GM12801 (cell line): ENCODE data around the gene SOBP.

Experiments used
- TF ChIP-seq, protein P1 (sequence below): IDR thresholded peaks from one replicate; pipeline ENCODE4 v1.5.1; 2011; ENCODE audit warnings: control low read depth; ENCODE audit not compliant: insufficient read length; ENCODE audit errors: extremely low read depth

Gene SOBP

DNA sequence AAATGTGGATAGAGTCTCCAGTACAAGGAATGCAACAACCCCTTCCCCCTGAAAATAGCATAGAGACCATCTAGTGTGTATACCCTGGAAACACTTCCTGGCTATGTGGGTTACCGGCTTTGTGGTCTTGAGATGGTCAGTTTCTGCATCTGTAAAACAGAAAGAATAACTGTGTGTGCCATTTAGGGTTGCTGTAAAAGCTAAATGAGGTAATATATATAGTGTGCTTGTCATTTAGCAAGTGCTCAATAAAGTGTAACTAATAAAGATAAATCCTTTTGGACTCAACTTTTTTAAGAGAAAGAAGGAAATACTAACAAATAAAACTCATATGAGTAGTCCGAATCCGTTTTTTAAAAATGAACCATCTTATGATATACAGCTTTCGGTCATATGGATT, 109.1 kb downstream of the SOBP start:
- TF ChIP-seq, protein P1, sequence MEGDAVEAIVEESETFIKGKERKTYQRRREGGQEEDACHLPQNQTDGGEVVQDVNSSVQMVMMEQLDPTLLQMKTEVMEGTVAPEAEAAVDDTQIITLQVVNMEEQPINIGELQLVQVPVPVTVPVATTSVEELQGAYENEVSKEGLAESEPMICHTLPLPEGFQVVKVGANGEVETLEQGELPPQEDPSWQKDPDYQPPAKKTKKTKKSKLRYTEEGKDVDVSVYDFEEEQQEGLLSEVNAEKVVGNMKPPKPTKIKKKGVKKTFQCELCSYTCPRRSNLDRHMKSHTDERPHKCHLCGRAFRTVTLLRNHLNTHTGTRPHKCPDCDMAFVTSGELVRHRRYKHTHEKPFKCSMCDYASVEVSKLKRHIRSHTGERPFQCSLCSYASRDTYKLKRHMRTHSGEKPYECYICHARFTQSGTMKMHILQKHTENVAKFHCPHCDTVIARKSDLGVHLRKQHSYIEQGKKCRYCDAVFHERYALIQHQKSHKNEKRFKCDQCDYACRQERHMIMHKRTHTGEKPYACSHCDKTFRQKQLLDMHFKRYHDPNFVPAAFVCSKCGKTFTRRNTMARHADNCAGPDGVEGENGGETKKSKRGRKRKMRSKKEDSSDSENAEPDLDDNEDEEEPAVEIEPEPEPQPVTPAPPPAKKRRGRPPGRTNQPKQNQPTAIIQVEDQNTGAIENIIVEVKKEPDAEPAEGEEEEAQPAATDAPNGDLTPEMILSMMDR = no peak

DNA sequence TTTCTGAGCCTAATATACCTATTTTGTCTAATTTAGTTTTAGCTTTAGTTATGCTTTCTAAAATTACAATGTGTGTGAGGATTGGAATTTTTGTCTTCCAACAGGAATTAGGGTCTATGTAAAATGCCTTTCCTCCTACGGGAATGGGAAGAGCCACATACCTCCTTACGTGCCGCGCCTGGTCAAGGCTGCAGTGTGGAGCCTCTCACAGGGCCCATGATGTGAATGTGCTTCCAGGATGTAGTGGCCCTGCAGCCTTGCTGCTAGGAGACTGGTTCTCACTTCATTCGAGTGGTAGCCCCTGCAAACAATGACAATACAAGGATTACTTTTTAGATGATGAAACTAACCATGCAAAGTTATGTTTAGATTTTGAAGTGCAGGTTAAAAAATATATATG, 110.2 kb downstream of the SOBP start:
- TF ChIP-seq, protein P1 = no peak

DNA sequence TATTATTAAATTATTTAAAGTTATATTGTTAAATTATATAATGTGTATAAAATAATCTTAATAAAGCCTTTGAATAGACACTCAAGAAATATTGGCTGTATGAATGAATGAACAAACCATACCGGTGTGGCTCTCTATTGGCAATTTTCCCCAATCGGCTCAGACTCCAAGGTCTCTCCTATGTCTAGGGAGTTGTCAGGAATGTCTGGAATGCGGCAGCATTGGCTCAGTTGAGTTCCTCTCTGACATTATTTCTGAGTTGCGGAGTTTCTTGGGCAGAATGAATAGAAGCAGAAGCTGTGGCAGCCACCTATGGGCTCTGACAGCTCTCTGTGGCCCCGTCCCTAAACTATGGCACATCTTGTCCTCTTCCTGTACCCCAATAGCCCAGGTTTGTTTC, 111.0 kb downstream of the SOBP start:
- TF ChIP-seq, protein P1 = no peak

DNA sequence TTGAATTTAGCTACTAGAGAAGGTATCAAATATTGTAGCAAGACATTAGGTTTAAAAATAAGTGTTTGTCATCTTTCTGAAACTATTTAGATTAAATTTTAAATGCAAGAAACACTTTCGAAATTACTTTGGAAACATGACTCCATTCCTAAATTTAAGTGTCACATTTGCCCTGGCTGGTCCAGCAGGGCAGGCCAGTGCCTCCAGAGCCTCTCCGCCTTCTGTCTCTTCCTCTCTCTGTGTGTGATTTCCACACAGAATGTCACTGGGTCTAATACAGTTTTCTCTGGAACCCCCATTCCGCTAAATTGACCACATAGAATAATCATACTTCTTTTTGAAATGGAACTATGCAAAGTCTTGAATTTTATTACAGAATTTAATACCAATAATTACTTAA, 111.5 kb downstream of the SOBP start:
- TF ChIP-seq, protein P1 = no peak

DNA sequence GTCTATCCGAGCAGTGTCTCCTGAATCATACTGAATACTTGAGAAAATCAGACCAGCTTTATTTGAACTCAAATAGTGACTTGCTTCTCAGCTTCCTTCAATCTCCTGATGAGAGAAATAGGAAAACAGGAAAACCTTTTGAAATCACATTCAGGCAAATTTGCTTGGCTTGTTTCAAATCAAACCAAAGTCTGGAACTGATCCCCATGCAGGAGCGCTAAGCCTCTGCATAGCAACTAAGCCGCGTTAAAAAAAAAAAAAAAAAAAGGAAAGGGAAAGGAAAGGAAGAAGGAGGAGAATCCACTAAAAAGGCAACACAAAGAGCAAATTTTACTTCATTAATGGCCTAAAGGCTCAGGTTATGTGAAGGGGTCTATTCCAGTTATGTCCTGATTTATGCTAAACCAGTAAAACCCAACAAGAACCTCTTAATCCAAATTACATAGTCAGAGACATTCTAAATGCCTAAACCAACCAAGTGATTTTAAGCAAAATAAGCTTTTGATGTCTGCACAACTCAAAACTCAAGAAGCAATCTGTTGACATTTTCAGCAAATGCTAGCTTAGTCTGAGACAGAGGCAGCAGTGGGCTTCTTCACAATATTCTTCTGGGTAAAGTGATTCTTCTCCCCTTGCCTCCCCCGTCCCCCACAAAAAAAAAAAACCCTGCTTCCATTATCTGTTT, 112.5 kb downstream of the SOBP start:
- TF ChIP-seq, protein P1 = no peak

DNA sequence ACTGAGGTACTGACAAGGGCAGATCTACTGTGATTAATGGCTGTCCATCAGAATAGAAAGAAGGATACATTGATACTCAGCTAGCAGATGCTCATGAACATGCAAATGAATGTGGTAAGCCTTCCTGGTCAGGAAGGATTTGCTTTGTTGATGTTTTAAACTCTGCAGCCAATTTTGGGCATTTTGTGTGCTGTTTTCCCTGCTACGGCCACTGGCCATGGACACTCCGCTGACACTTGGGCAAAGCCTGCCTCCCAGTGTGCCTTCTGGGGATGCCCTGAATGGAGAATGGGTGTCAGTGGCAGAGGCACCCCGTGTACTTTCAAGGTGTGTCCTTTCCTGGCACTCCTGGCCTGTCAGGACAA, 113.1 kb downstream of the SOBP start:
- TF ChIP-seq, protein P1 = no peak

DNA sequence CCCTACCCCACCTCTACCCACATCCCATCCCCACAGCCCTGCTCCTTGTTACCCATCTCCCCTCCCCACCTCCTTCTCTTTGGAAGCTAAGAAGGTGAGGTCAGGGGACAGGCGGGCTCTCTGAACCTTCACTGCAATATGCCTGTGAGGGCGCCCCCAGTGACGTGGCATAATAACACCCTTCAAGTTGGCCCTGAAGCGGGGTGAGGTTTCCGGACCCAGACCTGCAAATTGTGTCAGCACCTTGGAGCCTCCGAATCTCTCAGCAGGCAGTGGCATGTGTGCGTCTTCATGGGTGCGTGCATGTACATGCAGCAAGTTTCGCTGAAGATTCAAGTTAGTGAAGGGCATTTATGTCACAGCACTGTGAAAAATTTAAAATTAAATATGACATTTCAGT, 114.6 kb downstream of the SOBP start:
- TF ChIP-seq, protein P1 = no peak

DNA sequence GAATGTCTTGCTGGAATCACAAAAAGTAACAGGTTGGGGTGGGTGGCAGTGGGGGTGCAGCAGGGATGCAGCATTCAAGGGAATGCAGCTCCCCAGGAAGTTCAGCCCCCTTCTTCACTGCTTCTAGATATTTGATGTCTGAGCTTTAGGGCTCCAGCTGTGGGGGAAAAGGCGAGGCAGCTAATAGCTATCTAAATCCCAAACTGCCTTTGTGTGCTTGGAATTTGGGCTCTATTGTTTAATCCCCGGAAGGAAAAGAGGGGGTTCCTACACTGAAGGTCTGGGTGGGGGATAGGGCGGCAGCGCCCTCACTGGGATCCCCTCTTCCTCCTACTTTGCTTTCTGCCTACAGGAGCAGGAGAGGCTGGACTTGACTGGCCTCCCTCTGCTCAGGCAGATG, 116.5 kb downstream of the SOBP start:
- TF ChIP-seq, protein P1 = no peak
